ENCODE data around the gene WNT5A. TPM values are rescaled to one million over a fixed set of nuclear protein-coding genes. Genes with fewer than 3 reads are reported as not detected.

Gene WNT5A
- total and polyA plus RNA-seq, 9 of the 15 experiments (the other 6 are each of a cell fraction or from before 2014, with no cell fraction given) = 0.11 TPM; not detected in 8

- Histone ChIP-seq H4K20me1 (replicated peaks; ENCODE audit: control insufficient read depth, insufficient read depth, low read length) (no peaks in the 10 kb centered on the region), H3K36me3 (ENCODE audit: control insufficient read depth, insufficient read depth, low read length) (no peaks in the 10 kb centered on the region), H3K9ac (ENCODE audit: insufficient read depth in 1 of 2, low read depth in 2 of 2, low read length in 2 of 2) (no peak overlapping the region), H2AFZ (ENCODE audit: low read depth, low read length) (no peak overlapping the region), H3K9me1 (ENCODE audit: control insufficient read depth, insufficient read depth, low read length) (no peaks in the 10 kb centered on the region), H3K27me3 (ENCODE audit: control insufficient read depth in 2 of 2, insufficient read depth in 2 of 2, low read length in 2 of 2) (no peaks in the 10 kb centered on the region), H3K79me2 (ENCODE audit: control insufficient read depth, insufficient read depth, low read length) (no peaks in the 10 kb centered on the region), H3K4me1 (replicated peaks in 1 of 2; ENCODE audit: control insufficient read depth in 2 of 2, insufficient read depth in 2 of 2, low read length in 2 of 2) (no peaks in the 10 kb centered on the region), H3K4me2 (ENCODE audit: insufficient read depth, low read length) (no peak overlapping the region), H3K27ac (ENCODE audit: extremely low read depth, low read depth, low read length) (no peak overlapping the region), H3K9me3 (replicated peaks; ENCODE audit: control insufficient read depth, insufficient read depth, low read depth, low read length) (no peaks in the 10 kb centered on the region), H3K4me3 (no peak overlapping the region)
- in situ Hi-C loops (cut with MboI) = no loop called here
- no TSS peak for BruUV-seq (replicated peaks)
- WGBS (ENCODE audit: insufficient coverage, low coverage, missing lambda C conversion rate) = 0% methylated on average over 1 of the region's 1 CpG
- ChIA-PET CTCF (ENCODE audit: low intra/inter-chr PET ratio) (no interaction called here), POLR2A (no interaction called here)
- TF ChIP-seq MYBL2 (IDR thresholded peaks at IDR 0.05; ENCODE audit: low read depth) (no peak), MYBL2 (CRISPR knock-in tag; IDR thresholded peaks at IDR 0.05; ENCODE audit: borderline replicate concordance) (no peak), MXI1 (IDR thresholded peaks at IDR 0.05; ENCODE audit: low read depth, low read length) (no peak), RFX5 (IDR thresholded peaks at IDR 0.05; ENCODE audit: low read depth, low read length) (no peak), SFPQ (IDR thresholded peaks at IDR 0.05; ENCODE audit: low read depth, low read length) (no peak), KAT2B (IDR thresholded peaks at IDR 0.05; ENCODE audit: low read depth, low read length) (no peak), ZNF586 (CRISPR knock-in tag; conservative IDR thresholded peaks at IDR 0.05) (no peak), GTF2F1 (IDR thresholded peaks at IDR 0.05; ENCODE audit: low read depth, low read length) (no peak), ZNF165 (CRISPR knock-in tag; IDR thresholded peaks at IDR 0.05; ENCODE audit: borderline replicate concordance) (no peak), TRIM25 (IDR thresholded peaks at IDR 0.05; ENCODE audit: borderline replicate concordance) (no peak), ELF4 (CRISPR knock-in tag; IDR thresholded peaks at IDR 0.05) (no peak), HMGN3 (IDR thresholded peaks at IDR 0.05; ENCODE audit: borderline replicate concordance, extremely low read depth, insufficient read length, low read depth, low read length) (no peak), HMBOX1 (IDR thresholded peaks at IDR 0.05) (no peak), ATF2 (CRISPR knock-in tag; IDR thresholded peaks at IDR 0.05) (no peak)
- ATAC-seq (no peak), DNase-seq (ENCODE audit: extremely low read depth in 1 of 4, low spot score in 3 of 4) (no peak), FAIRE-seq (no peak)
- intact Hi-C loops (cut with micrococcal nuclease) = no loop called here
These were observed 25.2 kb downstream of the WNT5A start for GRCh38 chr3:55461896-55462295.

All from K562 (cell line).